ENCODE results near the gene RCCD1. TPM values are rescaled to one million over a fixed set of nuclear protein-coding genes. Genes with fewer than 3 reads are reported as not detected.
"Not testable (repeated sequence)": the region's sequence is repeated elsewhere in the genome, so short reads cannot be mapped to it uniquely, and the experiment has no call there.

Gene RCCD1, protein sequence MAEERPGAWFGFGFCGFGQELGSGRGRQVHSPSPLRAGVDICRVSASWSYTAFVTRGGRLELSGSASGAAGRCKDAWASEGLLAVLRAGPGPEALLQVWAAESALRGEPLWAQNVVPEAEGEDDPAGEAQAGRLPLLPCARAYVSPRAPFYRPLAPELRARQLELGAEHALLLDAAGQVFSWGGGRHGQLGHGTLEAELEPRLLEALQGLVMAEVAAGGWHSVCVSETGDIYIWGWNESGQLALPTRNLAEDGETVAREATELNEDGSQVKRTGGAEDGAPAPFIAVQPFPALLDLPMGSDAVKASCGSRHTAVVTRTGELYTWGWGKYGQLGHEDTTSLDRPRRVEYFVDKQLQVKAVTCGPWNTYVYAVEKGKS
- 25.7 and 27.5 TPM in 2 replicates for total RNA-seq (2014; rRNA removed; shearing (Covaris generic); ENCODE audit: low replicate concordance)

DNA sequence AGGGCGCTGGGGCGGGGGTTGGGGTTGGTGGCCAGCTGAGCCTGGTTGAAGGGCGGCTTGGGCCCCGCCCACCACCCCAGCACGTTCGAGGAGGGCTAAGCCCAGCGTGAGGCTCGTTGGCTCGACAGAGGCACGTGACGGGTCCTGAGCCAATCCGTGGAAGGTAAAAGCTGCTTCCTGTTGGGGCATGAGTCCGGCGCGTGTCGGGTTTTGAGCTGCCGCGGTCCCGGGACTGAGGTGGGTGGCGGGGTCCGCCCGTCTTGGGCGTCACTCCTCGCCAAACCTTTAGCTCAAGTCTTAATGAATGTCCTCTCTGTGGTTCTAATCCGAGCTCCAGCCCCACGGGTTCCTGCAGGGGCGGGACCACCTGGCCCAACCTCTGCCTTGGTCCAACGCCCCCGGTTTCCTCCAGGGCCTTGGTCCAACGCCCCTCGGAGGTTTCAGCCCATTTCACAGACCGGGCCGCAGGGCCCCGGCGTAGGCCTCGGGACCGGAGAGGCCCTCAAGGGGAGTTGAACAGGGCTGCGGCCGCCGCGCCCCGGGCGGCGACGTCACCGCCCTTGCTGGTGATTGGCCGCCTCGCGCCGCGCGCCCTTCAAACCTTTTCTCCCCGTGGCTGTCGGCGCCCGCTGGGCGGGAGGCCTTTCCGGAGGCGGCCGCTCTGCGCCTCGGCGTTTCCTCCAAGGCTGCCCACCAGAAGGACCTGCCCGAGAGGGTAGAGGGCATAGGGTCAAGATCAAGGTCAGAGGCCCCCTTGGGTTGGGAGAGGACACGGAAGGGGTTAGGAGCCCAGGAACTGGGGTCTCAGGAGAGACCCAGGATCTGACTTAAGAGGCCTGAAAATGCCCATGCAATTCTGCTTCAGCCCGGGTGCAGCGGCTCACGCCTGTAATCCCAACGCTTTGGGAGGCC is at the start of gene RCCD1:
RCCD1 (plus strand) TSS at position 173 of the 912 bp plus-strand sequence. CDS start 1,851 bp downstream, outside the sequence.
- Histone ChIP-seq H3K4me3 (peak within 1 kb of the TSS; percentile 89), H3K27me3 (no peaks in the 10 kb centered on the region), H3K9me3 (no peaks in the 10 kb centered on the region), H3K36me3 (peaks cover 48% of the 10 kb centered on the region)
- DNase-seq, result peak; percentile 97

DNA sequence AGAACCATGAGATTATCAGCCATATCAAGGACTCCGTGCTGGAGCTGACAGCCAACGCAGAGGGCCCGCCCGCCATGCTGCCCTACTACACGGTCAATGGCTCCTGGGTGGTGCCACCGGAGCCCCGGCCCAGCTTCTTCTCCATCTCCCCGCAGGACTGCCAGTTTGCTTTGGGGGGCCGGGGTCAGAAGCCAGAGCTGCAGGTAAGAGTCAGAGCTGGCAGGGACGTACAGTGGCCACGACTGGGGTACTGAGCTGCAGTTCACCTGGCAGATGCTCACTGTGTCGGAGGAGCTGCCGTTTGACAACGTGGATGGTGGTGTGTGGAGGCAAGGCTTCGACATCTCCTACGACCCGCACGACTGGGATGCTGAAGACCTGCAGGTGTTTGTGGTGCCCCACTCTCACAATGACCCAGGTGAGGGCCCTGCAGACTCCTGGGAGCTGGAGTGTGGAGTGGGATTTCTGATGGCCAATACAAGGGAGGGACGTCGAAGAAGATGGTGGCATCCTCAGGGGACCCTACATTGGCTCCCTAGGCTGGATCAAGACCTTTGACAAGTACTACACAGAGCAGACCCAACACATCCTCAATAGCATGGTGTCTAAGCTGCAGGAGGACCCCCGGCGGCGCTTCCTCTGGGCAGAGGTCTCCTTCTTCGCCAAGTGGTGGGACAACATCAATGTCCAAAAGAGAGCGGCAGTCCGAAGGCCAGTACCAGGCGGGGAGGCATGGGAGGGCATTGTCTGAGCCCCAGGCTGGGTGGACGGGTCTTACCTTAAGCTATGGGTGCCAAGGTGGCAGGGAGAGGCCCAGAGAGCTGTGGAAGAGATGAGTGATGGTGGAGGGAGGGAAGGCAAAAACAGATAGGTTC is 49.1 kb upstream of the RCCD1 start:
- Histone ChIP-seq H3K4me3 (no peak overlapping the region), H3K27me3 (no peaks in the 10 kb centered on the region), H3K9me3 (no peaks in the 10 kb centered on the region), H3K36me3 (peaks cover 41% of the 10 kb centered on the region)
- DNase-seq, result no peak

DNA sequence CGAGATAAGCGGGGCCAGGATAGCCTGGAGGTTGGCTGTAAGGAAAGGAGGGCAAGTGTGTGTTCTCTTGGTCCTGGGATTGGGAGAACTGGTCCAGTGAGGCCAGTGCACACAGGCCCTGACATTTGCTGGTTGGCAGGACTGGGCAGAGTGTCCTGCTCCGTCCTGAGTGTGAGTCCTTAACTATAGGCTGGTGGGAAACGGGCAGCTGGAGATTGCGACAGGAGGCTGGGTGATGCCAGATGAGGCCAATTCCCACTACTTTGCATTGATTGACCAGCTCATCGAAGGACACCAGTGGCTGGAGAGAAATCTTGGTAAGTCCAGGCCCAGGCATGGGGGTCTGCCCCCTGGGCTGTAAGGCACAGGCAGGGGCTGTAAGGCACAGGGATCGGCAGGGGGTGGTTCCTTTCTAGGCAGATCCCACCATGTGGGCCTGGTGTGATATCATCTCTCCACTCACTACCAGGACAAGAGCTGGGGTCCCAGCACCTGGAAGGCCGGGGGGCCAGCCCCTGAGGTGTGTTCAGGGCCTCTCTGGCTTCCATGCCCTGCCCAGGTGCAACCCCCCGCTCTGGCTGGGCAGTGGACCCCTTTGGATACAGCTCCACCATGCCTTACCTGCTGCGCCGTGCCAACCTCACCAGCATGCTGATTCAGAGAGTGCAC is 48.4 kb upstream of the RCCD1 start:
- Histone ChIP-seq H3K36me3 (peaks cover 47% of the 10 kb centered on the region), H3K9me3 (no peaks in the 10 kb centered on the region), H3K4me3 (no peak overlapping the region), H3K27me3 (no peaks in the 10 kb centered on the region)
- DNase-seq, result no peak

DNA sequence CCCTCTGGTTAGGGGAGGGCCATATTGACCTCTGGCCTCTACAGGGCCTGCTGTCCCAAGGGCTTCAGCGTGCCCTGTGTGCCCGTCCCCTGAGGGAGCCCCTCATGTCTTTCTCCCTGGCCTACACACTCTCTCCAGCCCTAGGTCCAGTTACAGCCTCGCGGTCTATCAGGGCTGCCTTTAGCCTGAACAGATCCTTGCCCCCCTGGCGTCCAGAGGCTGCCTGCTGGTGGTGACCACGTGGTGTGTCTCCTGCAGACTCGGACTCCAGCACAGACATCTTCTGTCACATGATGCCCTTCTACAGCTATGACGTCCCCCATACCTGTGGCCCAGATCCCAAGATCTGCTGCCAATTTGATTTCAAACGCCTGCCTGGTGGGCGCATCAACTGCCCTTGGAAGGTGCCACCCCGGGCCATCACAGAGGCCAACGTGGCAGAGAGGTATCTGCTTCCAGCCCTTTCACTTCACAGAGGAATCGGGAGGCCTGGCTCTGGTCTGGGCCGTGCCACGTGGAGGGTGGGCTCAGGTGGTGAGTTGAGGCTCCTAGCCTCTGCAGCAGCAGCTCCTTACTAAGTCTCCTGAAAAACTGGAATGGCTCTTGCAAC is 47.5 kb upstream of the RCCD1 start:
- H3K9me3 ChIP-seq, result no peaks in the 10 kb centered on the region
- H3K27me3 ChIP-seq, result no peaks in the 10 kb centered on the region
- DNase-seq, result no peak
- peaks cover 48% of the 10 kb centered on the region for H3K36me3 ChIP-seq
- no peak overlapping the region for H3K4me3 ChIP-seq

DNA sequence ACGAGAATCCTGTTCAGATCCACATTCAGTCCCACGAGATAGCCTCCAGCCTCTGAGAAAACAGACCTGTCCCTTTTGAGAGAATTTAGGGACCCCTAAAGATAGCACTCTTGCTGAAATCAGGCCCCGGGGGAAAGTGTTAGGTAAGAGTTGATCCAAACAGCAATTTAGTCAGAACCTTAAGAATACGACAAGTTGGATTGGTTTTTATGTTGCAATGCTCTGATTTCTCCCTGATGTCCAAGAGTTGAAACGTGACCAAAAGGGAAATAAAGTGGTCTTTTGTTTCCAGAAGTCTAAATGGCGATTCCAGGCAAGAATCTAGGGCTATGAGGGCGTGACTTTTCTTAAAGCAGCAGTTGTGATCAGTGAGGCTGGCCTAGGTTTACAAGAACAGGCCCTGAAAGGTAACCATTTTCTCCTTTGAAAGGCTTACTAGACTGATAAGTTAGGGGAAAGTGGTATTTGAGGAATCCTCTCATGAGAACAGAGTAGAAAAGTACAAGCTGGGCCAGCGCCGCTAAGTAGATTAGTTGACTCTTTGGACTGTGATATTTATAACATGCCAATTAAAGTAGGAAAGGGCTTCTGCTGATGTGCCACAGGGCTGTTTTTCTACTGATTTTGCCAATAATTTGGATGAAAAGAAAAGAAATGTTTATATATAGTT is 46.7 kb upstream of the RCCD1 start:
- H3K36me3 ChIP-seq, result peaks cover 55% of the 10 kb centered on the region
- no peak for DNase-seq
- no peaks in the 10 kb centered on the region for H3K9me3 ChIP-seq

DNA sequence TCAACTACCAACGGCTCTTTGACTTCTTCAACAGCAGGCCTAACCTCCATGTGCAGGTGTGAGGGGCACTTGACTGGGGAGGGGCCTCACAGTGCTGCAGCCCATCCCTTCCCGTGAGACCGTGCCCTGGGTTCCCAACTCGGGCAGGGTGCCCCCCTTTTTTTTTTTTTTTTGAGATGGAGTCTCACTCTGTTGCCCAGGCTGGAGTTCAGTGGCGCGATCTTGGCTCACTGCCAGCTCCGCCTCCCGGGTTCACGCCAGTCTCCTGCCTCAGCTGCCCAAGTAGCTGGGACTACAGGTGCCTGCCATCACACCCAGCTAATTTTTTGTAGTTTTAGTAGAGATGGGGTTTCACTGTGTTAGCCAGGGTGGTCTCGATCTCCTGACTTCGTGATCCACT is 45.2 kb upstream of the RCCD1 start:
- peaks cover 59% of the 10 kb centered on the region for H3K36me3 ChIP-seq
- H3K9me3 ChIP-seq, H3K27me3 ChIP-seq, DNase-seq, H3K4me3 ChIP-seq: not testable (repeated sequence)

More for the DNA sequence above, 46.7 kb upstream of the RCCD1 start:
- H3K27me3 ChIP-seq, result no peaks in the 10 kb centered on the region
- H3K4me3 ChIP-seq, result no peak overlapping the region

DNA sequence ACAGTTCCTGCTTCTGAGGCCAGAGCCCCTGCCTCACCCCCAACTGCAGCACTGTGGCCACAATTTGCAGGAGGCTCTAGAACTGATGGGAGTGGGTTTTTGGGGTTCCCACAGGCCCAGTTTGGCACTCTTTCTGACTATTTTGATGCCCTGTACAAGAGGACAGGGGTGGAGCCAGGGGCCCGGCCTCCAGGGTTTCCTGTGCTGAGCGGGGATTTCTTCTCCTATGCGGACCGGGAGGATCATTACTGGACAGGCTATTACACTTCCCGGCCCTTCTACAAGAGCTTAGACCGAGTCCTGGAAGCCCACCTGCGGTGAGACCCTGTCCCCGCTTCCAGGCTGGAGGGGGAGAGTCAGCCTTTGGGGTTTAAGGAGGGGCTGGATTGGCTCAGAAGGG is 44.7 kb upstream of the RCCD1 start:
- DNase-seq, result no peak
- Histone ChIP-seq H3K36me3 (peaks cover 55% of the 10 kb centered on the region), H3K27me3 (no peaks in the 10 kb centered on the region), H3K4me3 (no peak overlapping the region), H3K9me3 (no peaks in the 10 kb centered on the region)

DNA sequence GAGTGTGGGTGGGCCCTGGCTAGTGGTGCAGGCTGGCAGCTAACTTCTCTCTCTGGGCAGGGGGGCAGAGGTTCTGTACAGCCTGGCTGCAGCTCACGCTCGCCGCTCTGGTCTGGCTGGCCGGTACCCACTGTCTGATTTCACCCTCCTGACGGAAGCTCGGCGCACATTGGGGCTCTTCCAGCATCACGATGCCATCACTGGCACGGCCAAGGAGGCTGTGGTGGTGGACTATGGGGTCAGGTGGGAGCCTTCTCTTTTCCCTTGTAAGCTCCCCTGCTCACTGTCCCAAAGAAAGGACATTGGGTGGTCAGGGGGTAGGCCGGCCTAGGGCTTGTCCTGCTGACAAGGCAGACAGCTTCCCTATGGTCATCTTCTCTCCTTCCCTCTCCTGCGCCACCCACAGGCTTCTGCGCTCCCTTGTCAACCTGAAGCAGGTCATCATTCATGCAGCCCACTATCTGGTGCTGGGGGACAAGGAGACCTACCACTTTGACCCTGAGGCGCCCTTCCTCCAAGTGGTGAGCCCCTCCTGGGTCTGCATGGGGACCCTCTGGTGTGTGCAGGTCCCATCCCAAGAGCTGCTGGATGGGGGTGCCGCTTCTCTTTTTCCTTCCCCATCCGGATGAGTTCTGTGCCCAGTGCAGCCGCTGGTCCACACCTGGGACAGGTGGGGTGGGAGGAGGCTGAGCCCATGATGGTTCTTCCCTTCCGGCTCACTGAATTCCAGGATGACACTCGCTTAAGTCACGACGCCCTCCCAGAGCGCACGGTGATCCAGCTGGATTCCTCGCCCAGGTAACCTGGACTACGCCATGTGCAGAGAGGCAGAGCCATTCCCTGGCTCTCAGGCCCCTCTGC is 44.0 kb upstream of the RCCD1 start:
- no peaks in the 10 kb centered on the region for H3K27me3 ChIP-seq
- no peak for DNase-seq
- no peak overlapping the region for H3K4me3 ChIP-seq
- no peaks in the 10 kb centered on the region for H3K9me3 ChIP-seq
- peaks cover 53% of the 10 kb centered on the region for H3K36me3 ChIP-seq

DNA sequence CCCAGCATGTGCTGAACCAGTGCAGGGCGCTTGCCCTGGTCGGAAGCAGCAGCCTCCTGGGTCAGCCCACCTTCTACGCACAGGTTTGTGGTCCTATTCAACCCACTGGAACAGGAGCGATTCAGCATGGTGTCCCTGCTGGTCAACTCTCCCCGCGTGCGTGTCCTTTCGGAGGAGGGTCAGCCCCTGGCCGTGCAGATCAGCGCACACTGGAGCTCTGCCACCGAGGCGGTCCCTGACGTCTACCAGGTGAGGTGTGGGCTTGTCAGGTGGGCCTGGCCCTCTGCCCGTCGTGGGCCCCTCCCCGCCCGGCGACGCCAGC is 43.4 kb upstream of the RCCD1 start:
- no peak overlapping the region for H3K4me3 ChIP-seq
- H3K36me3 ChIP-seq, result peaks cover 52% of the 10 kb centered on the region
- no peaks in the 10 kb centered on the region for H3K27me3 ChIP-seq
- DNase-seq, result no peak
- no peaks in the 10 kb centered on the region for H3K9me3 ChIP-seq

DNA sequence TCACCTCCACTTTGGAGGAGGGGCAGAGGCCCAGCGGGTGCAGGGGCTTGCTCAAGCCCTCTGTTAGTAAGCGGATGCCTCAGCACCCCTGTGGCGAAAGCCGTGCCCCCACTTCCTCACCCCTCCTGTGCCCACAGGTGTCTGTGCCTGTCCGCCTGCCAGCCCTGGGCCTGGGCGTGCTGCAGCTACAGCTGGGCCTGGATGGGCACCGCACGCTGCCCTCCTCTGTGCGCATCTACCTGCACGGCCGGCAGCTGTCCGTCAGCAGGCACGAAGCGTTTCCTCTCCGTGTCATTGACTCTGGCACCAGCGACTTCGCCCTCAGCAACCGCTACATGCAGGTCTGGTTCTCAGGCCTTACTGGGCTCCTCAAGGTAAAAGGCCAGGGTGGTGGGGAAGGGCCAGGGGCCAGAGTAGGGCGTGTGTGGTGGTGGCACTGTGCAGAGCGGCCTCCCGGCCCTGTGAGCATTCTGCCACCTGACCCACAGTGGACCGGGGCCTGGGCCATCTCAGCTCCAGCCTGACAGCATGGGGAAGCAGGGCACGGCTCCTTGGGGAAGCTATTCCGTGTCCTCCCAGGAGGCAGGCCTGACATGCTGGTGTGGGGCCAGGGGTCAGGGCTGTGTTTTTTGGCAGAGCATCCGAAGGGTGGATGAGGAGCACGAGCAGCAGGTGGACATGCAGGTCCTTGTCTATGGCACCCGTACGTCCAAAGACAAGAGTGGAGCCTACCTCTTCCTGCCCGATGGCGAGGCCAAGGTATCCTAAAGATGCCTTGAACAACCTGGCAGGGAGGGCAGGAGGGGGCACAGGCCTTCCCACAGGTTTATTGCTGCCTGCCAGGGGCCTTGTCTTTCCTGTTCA is 42.5 kb upstream of the RCCD1 start:
- Histone ChIP-seq H3K9me3 (no peaks in the 10 kb centered on the region), H3K27me3 (no peaks in the 10 kb centered on the region), H3K4me3 (no peak overlapping the region), H3K36me3 (peaks cover 44% of the 10 kb centered on the region)
- DNase-seq, result no peak

DNA sequence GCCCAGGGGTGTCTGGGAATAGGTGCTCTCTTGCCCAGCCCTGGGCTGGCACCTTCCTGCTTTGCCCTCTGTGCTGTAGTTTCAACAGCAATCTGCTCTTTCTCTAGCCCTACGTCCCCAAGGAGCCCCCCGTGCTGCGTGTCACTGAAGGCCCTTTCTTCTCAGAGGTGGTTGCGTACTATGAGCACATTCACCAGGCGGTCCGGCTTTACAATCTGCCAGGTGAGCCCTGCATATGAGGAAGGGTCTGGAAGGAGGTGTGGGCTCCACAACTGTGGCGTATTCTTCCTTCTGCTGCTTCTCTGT is 42.0 kb upstream of the RCCD1 start:
- no peaks in the 10 kb centered on the region for H3K9me3 ChIP-seq
- H3K36me3 ChIP-seq, result peaks cover 38% of the 10 kb centered on the region

DNA sequence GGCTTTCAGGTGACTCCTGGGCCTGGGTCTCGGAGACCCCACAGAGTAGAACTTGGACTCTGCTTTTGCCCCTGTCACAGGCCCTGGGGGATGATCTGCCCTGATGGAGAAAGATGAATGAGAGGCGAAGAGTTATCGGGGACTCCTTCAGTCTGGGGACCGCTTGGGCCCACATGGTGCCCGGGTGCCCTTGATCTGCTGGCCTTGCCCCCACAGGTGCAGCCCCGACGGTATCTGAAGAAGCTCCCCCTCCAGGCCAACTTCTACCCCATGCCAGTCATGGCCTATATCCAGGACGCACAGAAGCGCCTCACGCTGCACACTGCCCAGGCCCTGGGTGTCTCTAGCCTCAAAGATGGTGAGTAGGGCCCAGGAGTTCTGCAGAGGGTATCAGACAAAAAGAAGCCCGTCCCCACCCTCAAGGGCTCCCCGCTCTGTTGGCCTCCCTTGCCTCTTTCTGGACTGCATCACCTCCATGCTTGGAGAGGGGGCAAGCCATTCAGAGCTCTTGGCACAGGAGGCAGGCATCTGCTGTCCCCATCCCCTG is 41.2 kb upstream of the RCCD1 start:
- Histone ChIP-seq H3K9me3 (no peaks in the 10 kb centered on the region), H3K36me3 (peaks cover 42% of the 10 kb centered on the region)
- no peak for DNase-seq

More for the DNA sequence above, 42.0 kb upstream of the RCCD1 start:
- no peaks in the 10 kb centered on the region for H3K27me3 ChIP-seq
- no peak overlapping the region for H3K4me3 ChIP-seq
- no peak for DNase-seq

DNA sequence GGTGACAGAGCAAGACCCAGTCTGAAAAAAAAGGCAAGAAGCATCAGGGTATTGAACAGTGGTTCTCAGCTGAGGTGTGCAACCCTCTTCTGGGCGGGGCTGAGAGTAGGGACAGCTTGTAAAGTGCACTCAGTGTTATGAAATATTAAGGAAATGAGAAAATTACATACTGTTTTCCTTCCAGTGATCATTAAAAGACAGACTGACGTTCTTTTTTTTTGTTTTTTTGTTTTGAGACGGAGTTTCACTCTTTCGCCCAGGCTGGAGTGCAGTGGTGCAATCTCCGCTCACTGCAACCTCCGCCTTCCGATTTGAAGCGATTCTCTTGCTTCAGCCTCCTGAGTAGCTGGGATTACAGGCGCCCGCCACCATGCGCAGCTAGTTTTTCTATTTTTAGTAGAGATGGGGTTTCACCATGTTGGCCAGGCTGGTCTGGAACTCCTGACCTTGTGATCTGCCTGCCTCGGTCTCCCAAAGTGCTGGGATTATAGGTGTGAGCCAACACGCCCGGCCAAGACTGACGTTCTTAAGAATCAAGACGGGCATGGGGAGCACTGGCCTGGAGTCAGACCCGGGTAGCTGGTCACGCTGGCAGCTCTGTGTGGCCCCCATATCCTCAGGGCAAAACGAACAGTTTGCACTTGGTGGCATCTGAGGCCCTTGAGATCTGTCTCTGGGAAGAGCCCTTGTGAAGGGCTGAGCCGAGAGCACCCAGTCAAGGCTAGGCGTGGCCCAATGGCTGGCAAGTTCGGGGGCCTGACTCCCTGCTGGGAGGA is 40.2 kb upstream of the RCCD1 start:
- peaks cover 51% of the 10 kb centered on the region for H3K36me3 ChIP-seq
- H3K9me3 ChIP-seq, result no peaks in the 10 kb centered on the region
- no peak for DNase-seq
- H3K27me3 ChIP-seq, result no peaks in the 10 kb centered on the region
- H3K4me3 ChIP-seq, result no peak overlapping the region

More for the DNA sequence above, 41.2 kb upstream of the RCCD1 start:
- Histone ChIP-seq H3K4me3 (no peak overlapping the region), H3K27me3 (no peaks in the 10 kb centered on the region)

Measured in MG63 (cell line).